Heart left ventricle (tissue), 13 donors: ENCODE data around the gene SRGAP1.

Source experiments
- POLR2A ChIP-seq, 2 donors: fragments of 450-650 bp; IDR thresholded peaks; one replicate each; pipeline ENCODE4 v1.6.1; 2017; ENCODE audit warnings: antibody characterized with exemption in 2 of 2, mild to moderate bottlenecking in 2 of 2, moderate library complexity in 2 of 2
- TF ChIP-seq, protein P1 (sequence below), 12 donors: fragments of 200-600 bp; sonication (generic) in 4 of 12; IDR thresholded peaks; one replicate each; pipeline versions ENCODE4 v1.5.0 to v1.8.0; 2018 to 2022; ENCODE audit warnings: antibody characterized with exemption in 12 of 12, mild to moderate bottlenecking in 5 of 12
- donor health status: ischemic (EF 13 %, LVEDD 7.1; RV severe dilation, severe dysfunction).
- donor health status: DM: no; HTN: yes; CAD: no.
- donor health status: DM: no; HTN: no; CAD: no.
- donor health status: ischemic (EF 25% LVEDD 6.9; RV normal size, moderate dysfunction).
- donor health status: ischemic (EF 25% LVEDD 5.7; RV mildly dilated, moderate dysfunction).
- donor health status: ischemic (EF 35%, LVEDD 5.7; RV mildly dilated, moderate dysfunction).
- donor health status: nonischemic (EF 11% LVEDD 7.7; RV severe dilation, severe dysfunction).
- donor health status: DM: yes; HTN: yes; CAD: no.
- donor health status: PGD.
- donor health status: ischemic (EF 29% LVEDD 5.4; RV normal size, mild dysfunction).
- donor health status: nonischemic (EF 23%, LVEDD 6.1; RV moderate dilation, normal function).

DNA sequence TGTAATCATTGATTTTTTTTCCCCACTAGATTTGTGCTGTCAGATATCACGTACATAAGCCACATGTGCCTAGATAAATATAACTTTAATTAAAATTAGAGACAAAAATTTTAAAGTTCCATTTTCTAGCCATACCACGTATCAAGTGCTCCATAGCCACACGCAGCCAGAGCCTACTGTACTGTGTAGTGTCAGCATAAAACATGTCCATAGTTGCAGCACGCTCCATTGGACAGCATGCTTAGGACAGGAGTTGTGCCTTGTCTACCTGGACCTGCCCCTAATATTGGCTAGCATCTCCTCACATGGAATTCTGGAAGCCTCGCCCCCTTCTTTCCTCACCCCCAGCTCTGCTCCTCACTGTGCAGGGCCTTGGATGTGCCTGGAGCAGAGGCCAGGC, 116.5 kb downstream of the SRGAP1 start:
- TF ChIP-seq, protein P1, sequence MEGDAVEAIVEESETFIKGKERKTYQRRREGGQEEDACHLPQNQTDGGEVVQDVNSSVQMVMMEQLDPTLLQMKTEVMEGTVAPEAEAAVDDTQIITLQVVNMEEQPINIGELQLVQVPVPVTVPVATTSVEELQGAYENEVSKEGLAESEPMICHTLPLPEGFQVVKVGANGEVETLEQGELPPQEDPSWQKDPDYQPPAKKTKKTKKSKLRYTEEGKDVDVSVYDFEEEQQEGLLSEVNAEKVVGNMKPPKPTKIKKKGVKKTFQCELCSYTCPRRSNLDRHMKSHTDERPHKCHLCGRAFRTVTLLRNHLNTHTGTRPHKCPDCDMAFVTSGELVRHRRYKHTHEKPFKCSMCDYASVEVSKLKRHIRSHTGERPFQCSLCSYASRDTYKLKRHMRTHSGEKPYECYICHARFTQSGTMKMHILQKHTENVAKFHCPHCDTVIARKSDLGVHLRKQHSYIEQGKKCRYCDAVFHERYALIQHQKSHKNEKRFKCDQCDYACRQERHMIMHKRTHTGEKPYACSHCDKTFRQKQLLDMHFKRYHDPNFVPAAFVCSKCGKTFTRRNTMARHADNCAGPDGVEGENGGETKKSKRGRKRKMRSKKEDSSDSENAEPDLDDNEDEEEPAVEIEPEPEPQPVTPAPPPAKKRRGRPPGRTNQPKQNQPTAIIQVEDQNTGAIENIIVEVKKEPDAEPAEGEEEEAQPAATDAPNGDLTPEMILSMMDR (IDR thresholded peaks at IDR 0.05), result no peak
- TF ChIP-seq POLR2A (IDR thresholded peaks at IDR 0.05), result no peak
